Dermis blood vessel endothelial cell (primary cell): ENCODE data around the gene SLC17A1. TPM values are rescaled to one million over a fixed set of nuclear protein-coding genes. Genes with fewer than 3 reads are reported as not detected.
"Not testable (repeated sequence)": the region's sequence is repeated elsewhere in the genome, so short reads cannot be mapped to it uniquely, and the experiment has no call there.

Experiments
- DNase-seq: peaks from one replicate; pipeline ENCODE4 v3.0.0; 2010
- total RNA-seq: library from RNA; depleted of rRNA; stranded (reverse); fragments of >200 nt; gene quantifications from 2 replicates; pipeline ENCODE4 v1.2.3, GENCODE V29; 2014

SLC17A1 gene
- total RNA-seq, 1 donor from 2014 or later, result not detected

- no peak for DNase-seq
Measured at GRCh38 chr6:25756382-25757363, 75.2 kb downstream of the SLC17A1 start.

GRCh38 chr6:25755483-25755882 lies 76.4 kb downstream of the SLC17A1 start:
- DNase-seq, result no peak

- no peak for DNase-seq
Measured at GRCh38 chr6:25754535-25754934, 77.3 kb downstream of the SLC17A1 start, which contains the start of gene SLC17A4. TSS of gene SLC17A4 (plus strand) at chr6:25754742. CDS start at chr6:25761963, 7,221 bp downstream.

- DNase-seq, result no peak
Measured at GRCh38 chr6:25753079-25753478, 78.8 kb downstream of the SLC17A1 start.

GRCh38 chr6:25750906-25751305 lies 80.9 kb downstream of the SLC17A1 start:
- DNase-seq, result no peak

- no peak for DNase-seq
Measured at GRCh38 chr6:25749837-25750236, 82.0 kb downstream of the SLC17A1 start.

- not testable (repeated sequence) for DNase-seq
Measured at GRCh38 chr6:25748601-25749517, 83.0 kb downstream of the SLC17A1 start.

GRCh38 chr6:25748049-25748448 lies 83.8 kb downstream of the SLC17A1 start:
- DNase-seq, result no peak

GRCh38 chr6:25747477-25747876 lies 84.4 kb downstream of the SLC17A1 start:
- DNase-seq, result no peak

GRCh38 chr6:25746968-25747367 lies 84.9 kb downstream of the SLC17A1 start:
- DNase-seq, result no peak

GRCh38 chr6:25745836-25746235 lies 86.0 kb downstream of the SLC17A1 start:
- no peak for DNase-seq

GRCh38 chr6:25743868-25744267 lies 88.0 kb downstream of the SLC17A1 start:
- no peak for DNase-seq

GRCh38 chr6:25735261-25735660 lies 96.6 kb downstream of the SLC17A1 start:
- DNase-seq, result no peak

Other genes starting within 250 kb of the SLC17A1 start
- gene SCGN, start 179.8 kb downstream of the SLC17A1 start, total RNA-seq, result 0.17 TPM in 1 of 2 replicates, not detected in the other
- gene SLC17A4, start 77.3 kb downstream of the SLC17A1 start, total RNA-seq, result not detected in 2 replicates
- 0.17 and 0.28 TPM in 2 replicates for gene SLC17A3, start 42.2 kb upstream of the SLC17A1 start, total RNA-seq
- not detected in 2 replicates for gene SLC17A2, start 98.6 kb upstream of the SLC17A1 start, total RNA-seq
- 8.9 and 9.9 TPM in 2 replicates for gene TRIM38, start 130.8 kb upstream of the SLC17A1 start, total RNA-seq